CD1c-positive myeloid dendritic cell (primary cell): Measurements from ENCODE around the gene TTBK1.

Experiments
- DNase-seq: peaks from one replicate; pipeline ENCODE4 v3.0.0-alpha.2; 2016; ENCODE audit errors: extremely low spot score

The TTBK1 gene

DNA sequence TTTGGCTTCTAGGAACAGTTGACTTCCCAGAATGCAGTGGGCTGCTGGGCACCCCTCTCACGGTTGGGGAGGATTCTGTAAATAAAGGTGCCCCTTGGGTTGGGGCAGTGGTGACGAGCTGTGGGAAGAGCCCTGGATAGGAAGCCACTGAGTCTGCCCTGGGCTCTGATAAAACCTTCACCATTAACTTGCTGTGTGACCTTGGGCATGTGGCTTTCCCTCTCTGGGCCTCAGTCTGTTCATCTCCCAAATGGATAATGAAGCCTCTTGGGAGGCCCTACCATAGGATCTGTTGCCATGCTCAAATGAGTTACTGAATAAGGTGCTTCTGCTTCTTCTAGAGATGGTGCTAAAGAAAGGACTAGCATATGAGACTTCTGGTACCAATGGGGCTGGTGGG, 61.6 kb downstream of the TTBK1 start:
- no peak for DNase-seq

- DNase-seq: no peak
These were observed 62.8 kb downstream of the TTBK1 start for GRCh38 chr6:43306086-43306485.

DNA sequence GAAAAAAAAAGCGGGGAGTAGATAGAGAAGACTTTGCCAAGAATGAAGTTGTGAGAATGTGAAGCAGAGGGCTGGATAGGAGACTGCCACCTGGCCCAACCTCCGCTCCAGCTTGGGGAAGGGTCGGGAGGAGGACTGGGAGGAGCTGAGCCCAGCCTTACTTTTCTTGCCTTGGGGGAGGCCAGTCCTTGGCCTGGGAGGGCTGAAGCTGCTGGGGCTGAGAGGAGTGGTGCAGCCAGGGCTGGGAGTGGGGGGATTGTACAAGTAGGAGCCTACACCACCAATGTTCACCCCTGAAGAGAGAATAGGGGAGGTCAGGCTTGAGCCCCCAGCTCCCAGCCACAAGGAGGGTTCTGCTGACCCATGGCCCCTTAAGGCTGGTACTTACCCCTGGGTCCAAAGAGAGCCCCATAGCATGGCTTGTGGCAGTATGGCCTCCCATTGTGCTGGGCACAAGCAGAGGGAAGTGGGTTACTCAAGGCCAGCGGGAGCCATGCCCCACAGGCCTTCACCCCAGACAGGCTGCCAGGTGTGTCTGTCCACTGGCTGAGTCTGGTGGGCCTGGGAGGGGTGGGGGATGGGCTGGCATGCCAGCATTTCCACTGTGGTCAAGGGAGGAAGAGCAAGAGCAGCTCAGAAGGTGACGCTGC, 64.3 kb downstream of the TTBK1 start:
- no peak for DNase-seq

DNA sequence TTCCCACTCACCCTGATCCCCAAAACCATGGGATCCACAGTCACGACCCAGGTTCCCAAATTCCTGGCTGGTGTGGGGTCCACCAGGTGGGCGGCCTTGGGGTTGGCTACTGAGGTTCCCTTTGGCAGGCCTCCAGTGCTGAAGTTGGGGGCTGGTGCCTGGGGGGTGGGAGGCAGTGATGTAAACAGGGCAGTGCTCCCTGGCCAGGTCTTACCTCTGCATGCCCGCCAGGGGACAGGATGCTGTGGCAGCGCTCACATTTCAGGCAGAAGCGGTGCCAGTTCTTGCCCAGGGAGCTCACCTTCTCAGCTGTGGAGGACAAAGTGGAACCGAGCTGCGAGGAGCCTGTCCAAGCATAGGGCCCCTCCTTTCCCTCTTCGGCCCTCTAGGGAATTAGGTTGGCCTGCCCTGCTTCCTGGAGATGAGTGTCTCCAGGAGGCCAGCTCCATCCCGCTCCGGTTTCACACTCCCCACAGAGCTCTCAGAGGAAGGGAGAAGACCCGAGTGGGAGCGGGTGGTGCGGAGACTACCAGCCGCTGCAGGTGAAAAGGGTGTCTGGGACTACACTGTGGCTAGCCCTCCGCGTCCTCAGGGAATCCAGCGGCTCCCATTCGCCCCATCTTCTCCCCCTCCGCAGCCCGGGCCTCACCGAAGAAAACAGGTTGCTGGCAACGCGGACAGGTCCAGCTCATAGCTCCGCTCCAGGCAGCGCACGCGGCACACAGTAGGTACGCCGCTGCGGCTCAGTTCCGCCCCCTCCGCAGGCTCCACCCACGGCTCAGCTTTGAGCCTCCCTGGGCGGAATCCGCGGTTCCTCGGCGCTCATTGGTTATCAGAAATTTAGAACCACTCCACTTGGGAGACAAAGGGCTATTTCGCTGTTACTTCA, 65.1 kb downstream of the TTBK1 start, which contains the start of gene CRIP3:
Gene CRIP3, minus strand, starts transcription at position 726 of the 889 bp plus-strand sequence. Its CDS starts 34 bp downstream, at position 692.
- peak; percentile 47 for DNase-seq

DNA sequence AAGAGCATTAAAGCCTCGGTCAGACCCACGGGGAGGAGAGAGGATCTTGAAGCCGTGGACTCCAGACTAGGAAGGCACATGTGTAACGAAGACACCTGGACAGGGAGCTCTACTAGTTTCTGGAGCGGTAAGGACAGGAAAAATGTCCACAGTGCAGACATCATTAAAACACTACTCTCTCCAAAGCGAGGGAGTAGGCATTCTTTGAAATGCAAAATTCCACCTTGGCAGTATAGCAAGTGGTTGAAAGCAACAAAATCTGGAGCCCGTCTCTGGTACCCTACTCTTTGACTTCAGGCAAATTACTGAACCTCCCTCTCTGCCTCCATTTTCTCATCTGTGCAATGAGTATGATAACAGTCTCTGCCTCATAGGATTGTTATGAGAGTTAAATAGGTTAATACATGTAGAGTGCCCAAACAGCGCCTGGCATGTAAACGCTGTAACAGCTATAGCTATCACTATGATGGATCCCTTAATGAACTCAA, 65.8 kb downstream of the TTBK1 start:
- DNase-seq: no peak

DNA sequence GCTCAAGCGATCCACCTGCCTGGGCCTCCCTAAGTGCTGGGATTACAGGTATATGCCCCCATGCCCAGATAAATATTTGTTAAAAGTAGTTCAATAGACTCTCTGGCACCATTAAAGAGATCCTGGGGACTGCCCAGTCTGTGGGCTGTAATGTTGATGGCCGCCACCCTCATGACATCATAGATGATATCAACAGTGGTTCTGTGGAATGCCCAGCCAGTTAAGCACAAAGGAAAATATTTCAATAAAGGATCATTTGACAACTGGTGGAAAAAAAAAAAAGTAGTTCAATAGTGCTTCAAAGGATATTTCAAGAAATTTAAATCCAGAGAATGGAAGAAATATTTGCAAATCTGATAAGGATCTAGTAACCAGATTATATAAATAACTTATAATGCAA, 66.9 kb downstream of the TTBK1 start:
- DNase-seq: no peak

DNA sequence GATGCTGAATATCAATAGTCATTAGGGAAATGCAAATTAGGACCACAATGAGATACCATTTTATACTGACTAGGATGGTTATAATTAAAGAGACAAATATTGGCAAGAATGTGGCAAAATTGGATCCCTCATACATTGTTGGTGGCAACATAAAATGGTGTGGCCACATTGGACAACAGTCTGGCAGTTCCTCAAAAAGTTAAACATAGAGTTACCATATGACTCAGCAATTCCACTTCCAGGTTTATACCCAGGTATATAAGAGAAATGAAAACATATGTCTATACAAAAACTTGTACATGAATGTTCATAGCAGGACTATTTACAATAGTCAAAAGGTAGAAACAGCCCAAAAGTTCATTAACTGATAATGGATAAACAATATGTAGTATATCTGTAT, 67.3 kb downstream of the TTBK1 start:
- peak; percentile 62 for DNase-seq

DNA sequence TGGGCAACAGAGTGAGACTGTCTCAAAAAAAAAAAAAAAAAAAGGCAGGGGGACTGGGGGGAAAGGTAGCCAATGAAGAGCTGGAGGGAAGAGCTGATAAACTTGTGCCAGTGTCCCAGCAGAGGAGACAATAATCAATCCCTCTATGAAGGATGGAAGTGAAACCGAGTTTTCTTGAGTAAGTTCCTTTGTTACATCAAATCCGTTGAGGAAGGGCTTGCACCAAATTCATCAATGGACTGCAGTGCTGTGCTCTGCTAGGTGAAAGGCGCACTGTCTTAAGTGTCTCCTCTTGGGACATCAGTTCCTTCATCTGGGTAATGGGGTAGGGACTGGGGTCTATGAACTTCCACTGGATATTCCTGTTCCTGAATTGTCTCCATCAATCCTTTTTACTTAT, 68.4 kb downstream of the TTBK1 start:
- peak; percentile 76 for DNase-seq

DNA sequence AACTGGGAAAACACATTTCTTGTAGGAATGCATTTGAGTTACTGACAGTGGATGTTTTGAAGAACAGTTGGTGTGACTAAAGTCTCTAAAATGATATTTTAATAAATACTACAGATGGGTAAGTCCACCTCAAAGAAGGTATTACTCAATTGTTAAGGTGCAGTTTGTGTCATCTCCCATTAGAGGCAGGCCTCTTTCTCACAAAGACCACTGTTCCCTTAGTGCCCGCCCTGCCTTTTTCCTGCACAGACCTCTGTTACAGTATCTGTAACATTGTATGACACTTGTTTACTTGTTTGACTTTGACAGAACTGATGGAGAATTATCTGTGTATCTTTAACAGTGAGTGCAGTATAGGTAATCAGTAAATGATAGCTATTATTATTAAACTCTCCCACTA, 70.5 kb downstream of the TTBK1 start:
- DNase-seq: no peak

- DNase-seq: peak; percentile 28
These were observed 74.7 kb downstream of the TTBK1 start for GRCh38 chr6:43318011-43318410.

- DNase-seq: no peak
These were observed 82.6 kb downstream of the TTBK1 start for GRCh38 chr6:43325876-43326275.

DNA sequence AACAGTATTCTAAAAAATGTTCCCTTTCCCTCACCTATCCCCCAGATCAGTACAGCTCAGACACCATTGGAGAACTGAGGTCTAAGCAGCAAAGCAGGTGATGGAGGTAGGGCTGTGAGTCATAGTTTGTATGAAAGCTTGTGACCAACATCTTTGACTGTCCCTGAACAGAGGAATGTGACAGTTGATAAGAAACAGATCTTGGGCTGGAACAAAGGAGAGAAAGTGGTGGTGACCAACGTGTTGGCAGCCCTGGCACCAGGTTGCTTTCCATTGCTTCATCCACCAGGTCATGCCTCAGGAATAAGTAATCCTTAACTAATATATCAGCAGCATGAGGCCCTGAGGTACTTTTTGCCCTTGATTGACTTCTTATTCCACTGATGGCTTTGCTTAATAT, 85.2 kb downstream of the TTBK1 start:
- DNase-seq: no peak

- no peak for DNase-seq
These were observed 88.2 kb downstream of the TTBK1 start for GRCh38 chr6:43331470-43331869.

DNA sequence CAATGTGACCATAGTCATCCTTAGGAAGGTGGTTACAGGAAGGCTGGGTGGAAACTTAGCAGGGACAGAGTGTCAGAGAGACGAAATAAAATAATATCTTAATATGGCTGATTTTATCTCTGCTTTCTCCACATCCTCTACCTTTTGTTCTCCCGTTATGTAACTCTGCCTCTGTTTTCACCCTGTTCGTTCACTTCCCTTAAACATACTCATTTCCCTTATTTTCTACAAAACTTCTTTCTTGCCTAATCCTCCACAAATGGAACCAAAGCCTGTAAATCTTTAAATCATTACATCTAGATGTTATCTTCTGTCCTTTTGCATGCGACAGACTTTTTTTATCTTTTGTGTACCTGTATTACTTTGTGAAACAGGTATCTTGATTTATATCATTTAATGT, 88.6 kb downstream of the TTBK1 start:
- DNase-seq: peak; percentile 60

DNA sequence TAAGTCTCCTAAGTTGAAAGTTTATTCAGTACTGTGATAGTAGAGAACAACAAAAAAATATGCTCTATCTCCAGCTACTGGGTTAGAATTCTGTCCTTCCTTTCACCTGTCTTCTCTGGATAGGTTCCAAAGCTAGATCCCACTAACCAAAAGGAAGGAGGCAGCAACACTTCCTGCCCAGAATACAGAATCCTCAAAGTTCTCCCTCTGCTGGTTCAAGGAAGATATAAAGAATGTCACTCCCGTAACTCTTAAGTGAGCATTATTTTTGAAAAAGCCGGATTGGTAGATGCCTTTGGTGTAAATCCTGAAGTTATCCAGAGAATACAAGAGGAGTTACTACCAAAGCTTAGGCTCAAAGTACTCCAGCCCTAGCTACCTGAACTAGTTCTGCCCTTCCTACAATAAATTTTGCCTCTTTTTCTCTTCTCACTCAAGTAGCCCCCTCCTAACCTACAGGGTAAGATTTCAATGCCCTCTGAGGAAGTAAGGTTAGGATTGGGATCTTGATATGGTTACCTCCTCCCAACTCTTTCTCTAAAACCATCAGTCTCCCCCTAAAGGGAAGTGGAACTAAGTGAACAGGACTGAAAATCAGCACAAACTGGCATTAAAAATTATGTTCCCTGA, 91.3 kb downstream of the TTBK1 start:
- peak; percentile 34 for DNase-seq

GRCh38 chr6:43335469-43335868, 92.2 kb downstream of the TTBK1 start:
- no peak for DNase-seq

- DNase-seq: no peak
These were observed 93.1 kb downstream of the TTBK1 start for GRCh38 chr6:43336382-43336781.
